ENCODE data around the gene TRAM2. TPM values are rescaled to one million over a fixed set of nuclear protein-coding genes. Genes with fewer than 3 reads are reported as not detected.

The TRAM2 gene
- total and polyA plus RNA-seq, 9 of the 15 experiments (the other 6 are each of a cell fraction or from before 2014, with no cell fraction given) = 2.6 to 13.3 (median 8.9) TPM

DNA sequence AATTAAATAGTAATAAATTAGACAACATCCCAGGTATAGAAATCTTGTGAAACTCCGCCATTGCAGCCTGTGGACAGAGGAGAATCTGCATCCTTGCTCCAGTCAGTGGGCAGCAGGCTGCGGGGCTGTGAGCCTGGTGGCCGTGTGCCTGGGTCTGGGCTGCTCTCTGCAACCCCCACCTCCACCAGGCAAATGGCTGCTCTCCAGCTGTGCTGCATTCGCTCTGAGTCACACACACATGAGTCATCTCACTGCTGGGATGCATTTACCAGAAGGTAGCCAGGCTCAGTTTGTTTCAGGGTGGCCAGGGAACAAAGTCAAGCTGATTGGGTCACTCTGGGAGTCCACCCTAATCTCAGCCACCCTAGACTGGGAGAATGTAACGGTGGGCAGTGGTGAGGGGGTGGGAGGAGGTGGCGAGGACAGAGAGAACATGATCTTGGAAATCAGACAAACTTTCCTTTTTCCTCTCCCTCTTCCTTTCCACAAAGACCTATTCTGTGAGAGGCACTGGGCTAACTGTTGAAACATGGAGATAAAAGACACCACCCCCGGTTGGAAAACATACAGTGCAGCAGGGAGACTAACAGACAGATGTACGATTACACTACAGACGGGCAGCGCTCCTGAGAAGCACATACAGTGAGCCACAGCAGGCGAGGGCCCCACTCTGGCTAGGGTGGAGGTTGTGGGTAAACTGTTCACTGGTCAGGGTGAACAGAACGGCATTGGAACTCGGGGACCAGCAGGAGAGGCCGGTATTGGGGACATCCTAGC, 59.2 kb downstream of the TRAM2 start (continued):
- TF ChIP-seq, protein P1, sequence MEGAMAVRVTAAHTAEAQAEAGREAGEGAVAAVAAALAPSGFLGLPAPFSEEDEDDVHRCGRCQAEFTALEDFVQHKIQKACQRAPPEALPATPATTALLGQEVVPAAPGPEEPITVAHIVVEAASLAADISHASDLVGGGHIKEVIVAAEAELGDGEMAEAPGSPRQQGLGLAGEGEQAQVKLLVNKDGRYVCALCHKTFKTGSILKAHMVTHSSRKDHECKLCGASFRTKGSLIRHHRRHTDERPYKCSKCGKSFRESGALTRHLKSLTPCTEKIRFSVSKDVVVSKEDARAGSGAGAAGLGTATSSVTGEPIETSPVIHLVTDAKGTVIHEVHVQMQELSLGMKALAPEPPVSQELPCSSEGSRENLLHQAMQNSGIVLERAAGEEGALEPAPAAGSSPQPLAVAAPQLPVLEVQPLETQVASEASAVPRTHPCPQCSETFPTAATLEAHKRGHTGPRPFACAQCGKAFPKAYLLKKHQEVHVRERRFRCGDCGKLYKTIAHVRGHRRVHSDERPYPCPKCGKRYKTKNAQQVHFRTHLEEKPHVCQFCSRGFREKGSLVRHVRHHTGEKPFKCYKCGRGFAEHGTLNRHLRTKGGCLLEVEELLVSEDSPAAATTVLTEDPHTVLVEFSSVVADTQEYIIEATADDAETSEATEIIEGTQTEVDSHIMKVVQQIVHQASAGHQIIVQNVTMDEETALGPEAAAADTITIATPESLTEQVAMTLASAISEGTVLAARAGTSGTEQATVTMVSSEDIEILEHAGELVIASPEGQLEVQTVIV (CRISPR knock-in tag; IDR thresholded peaks at IDR 0.05; ENCODE audit: borderline replicate concordance) = no peak
- 0 out of 2 replicates have a peak, but pooled peaks have one; percentile 25 for TF ChIP-seq ETV1 (tag; conservative IDR thresholded peaks at IDR 0.05; ENCODE audit: low read depth)
- peak in 1 of 2 experiments; percentile 35; a peak in 3 of 4 replicates for TF ChIP-seq KDM1A (IDR thresholded peaks at IDR 0.05)
- TF ChIP-seq, protein P2, sequence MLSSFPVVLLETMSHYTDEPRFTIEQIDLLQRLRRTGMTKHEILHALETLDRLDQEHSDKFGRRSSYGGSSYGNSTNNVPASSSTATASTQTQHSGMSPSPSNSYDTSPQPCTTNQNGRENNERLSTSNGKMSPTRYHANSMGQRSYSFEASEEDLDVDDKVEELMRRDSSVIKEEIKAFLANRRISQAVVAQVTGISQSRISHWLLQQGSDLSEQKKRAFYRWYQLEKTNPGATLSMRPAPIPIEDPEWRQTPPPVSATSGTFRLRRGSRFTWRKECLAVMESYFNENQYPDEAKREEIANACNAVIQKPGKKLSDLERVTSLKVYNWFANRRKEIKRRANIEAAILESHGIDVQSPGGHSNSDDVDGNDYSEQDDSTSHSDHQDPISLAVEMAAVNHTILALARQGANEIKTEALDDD (IDR thresholded peaks at IDR 0.05) = peak; percentile 81
- peak; percentile 61 for TF ChIP-seq SP1 (CRISPR knock-in tag; IDR thresholded peaks at IDR 0.05)
- no peak for TF ChIP-seq MCM2 (IDR thresholded peaks at IDR 0.05; ENCODE audit: low read depth)
- peak; percentile 53; the same call in 1 of the 2 replicates for TF ChIP-seq PHF8 (IDR thresholded peaks at IDR 0.05; ENCODE audit: borderline replicate concordance, low read length)
- peak; percentile 98 for TF ChIP-seq DPF2 (IDR thresholded peaks at IDR 0.05)
- TF ChIP-seq CREM (IDR thresholded peaks at IDR 0.05; ENCODE audit: low read depth) = peak; percentile 78
- TF ChIP-seq NR4A1 (CRISPR knock-in tag; IDR thresholded peaks at IDR 0.05) = 0 out of 2 replicates have a peak, but pooled peaks have one; percentile 15
- TF ChIP-seq NR4A1 (tag; IDR thresholded peaks at IDR 0.05) = no peak
- TF ChIP-seq SMARCE1 (IDR thresholded peaks at IDR 0.05) = peak; percentile 99
- TF ChIP-seq, protein P3, sequence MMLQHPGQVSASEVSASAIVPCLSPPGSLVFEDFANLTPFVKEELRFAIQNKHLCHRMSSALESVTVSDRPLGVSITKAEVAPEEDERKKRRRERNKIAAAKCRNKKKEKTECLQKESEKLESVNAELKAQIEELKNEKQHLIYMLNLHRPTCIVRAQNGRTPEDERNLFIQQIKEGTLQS (IDR thresholded peaks at IDR 0.05) = peak; percentile 99
- TF ChIP-seq, protein P3 (CRISPR knock-in tag; conservative IDR thresholded peaks at IDR 0.05) = peak; percentile 96
- TF ChIP-seq TEAD1 (CRISPR knock-in tag; IDR thresholded peaks at IDR 0.05) = no peak; a peak in 1 of 4 replicates
- no peak for TF ChIP-seq CC2D1A (IDR thresholded peaks at IDR 0.05)
- peak; percentile 58; the same call in 1 of the 2 replicates for TF ChIP-seq C11orf30 (IDR thresholded peaks at IDR 0.05; ENCODE audit: low read depth)
- TF ChIP-seq MAFF (IDR thresholded peaks at IDR 0.05; ENCODE audit: low read length) = 0 out of 2 replicates have a peak, but pooled peaks have one; percentile 22
- no peak for TF ChIP-seq SETDB1 (IDR thresholded peaks at IDR 0.05; ENCODE audit: low read length)
- TF ChIP-seq, protein P4, sequence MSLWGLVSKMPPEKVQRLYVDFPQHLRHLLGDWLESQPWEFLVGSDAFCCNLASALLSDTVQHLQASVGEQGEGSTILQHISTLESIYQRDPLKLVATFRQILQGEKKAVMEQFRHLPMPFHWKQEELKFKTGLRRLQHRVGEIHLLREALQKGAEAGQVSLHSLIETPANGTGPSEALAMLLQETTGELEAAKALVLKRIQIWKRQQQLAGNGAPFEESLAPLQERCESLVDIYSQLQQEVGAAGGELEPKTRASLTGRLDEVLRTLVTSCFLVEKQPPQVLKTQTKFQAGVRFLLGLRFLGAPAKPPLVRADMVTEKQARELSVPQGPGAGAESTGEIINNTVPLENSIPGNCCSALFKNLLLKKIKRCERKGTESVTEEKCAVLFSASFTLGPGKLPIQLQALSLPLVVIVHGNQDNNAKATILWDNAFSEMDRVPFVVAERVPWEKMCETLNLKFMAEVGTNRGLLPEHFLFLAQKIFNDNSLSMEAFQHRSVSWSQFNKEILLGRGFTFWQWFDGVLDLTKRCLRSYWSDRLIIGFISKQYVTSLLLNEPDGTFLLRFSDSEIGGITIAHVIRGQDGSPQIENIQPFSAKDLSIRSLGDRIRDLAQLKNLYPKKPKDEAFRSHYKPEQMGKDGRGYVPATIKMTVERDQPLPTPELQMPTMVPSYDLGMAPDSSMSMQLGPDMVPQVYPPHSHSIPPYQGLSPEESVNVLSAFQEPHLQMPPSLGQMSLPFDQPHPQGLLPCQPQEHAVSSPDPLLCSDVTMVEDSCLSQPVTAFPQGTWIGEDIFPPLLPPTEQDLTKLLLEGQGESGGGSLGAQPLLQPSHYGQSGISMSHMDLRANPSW (CRISPR knock-in tag; IDR thresholded peaks at IDR 0.05) = no peak
- TF ChIP-seq ARHGAP35 (IDR thresholded peaks at IDR 0.05; ENCODE audit: partially characterized antibody) = no peak
- peak; percentile 39; the same call in 1 of the 2 replicates for TF ChIP-seq BHLHE40 (IDR thresholded peaks at IDR 0.05; ENCODE audit: low read length)
- TF ChIP-seq DMBX1 (CRISPR knock-in tag; IDR thresholded peaks at IDR 0.05; ENCODE audit: borderline replicate concordance) = peak; percentile 34; the same call in 1 of the 2 replicates
